Sigmoid colon (tissue), 7 donors: ENCODE data around the gene STK11IP. TPM values are rescaled to one million over a fixed set of nuclear protein-coding genes. Genes with fewer than 3 reads are reported as not detected.

Experiments used
- DNase-seq: peaks from one replicate; pipeline ENCODE4 v3.0.0-alpha.2; 2019
- H3K27ac ChIP-seq, 4 donors: fragments of 200-600 bp; sonication (generic); one replicate each; pipeline ENCODE4 v1.5.1; 2016 to 2019; ENCODE audit warnings: mild to moderate bottlenecking in 1 of 4
- H3K27me3 ChIP-seq, 3 donors: fragments of 200-600 bp; sonication (generic); one replicate each; pipeline ENCODE4 v1.5.1; 2019; ENCODE audit warnings: mild to moderate bottlenecking in 1 of 3
- H3K36me3 ChIP-seq, 4 donors: fragments of 200-600 bp; sonication (generic); one replicate each; pipeline ENCODE4 v1.5.1; 2016 to 2019
- H3K4me1 ChIP-seq, 4 donors: fragments of 200-600 bp; sonication (generic); one replicate each; pipeline ENCODE4 v1.5.1; 2017 to 2019
- H3K4me3 ChIP-seq, 4 donors: fragments of 200-600 bp; sonication (generic); one replicate each; pipeline ENCODE4 v1.5.1; 2017 to 2019; ENCODE audit warnings: mild to moderate bottlenecking in 2 of 4, moderate library complexity in 1 of 4
- H3K9me3 ChIP-seq, 4 donors: fragments of 200-600 bp in 3 of 4; sonication (generic) in 3 of 4; one replicate each; pipeline versions ENCODE4 v1.5.1 to v1.6.1; 2013 to 2019
- EP300 ChIP-seq, 4 donors: sonication (generic); formaldehyde crosslinking; IDR thresholded peaks; one replicate each; pipeline ENCODE4 v1.6.1; 2017; ENCODE audit warnings: antibody characterized with exemption in 4 of 4
- POLR2A ChIP-seq, 2 donors: fragments of 450-650 bp; IDR thresholded peaks; one replicate each; pipeline ENCODE4 v1.6.1; 2016; ENCODE audit warnings: antibody characterized with exemption in 2 of 2, mild to moderate bottlenecking in 2 of 2, moderate library complexity in 2 of 2
- POLR2AphosphoS5 ChIP-seq, 4 donors: sonication (generic); formaldehyde crosslinking; IDR thresholded peaks; one replicate each; pipeline ENCODE4 v1.6.1; 2017; ENCODE audit warnings: antibody characterized with exemption in 4 of 4
- WGBS, 2 donors: extraction: QIAGEN DNeasy Blood & Tissue Kit; methylation state at CpG; one replicate each; pipeline ENCODE4 v1.1.7; 2013; 5-methylcytosine and 5-hydroxymethylcytosine counted together
- intact Hi-C: fragments of 100-400 bp; cut with DNase I; formaldehyde crosslinking; loops from one replicate; pipeline ENCODE4 v1.15.1; 2023
- polyA plus RNA-seq, 3 donors: library from polyadenylated mRNA; stranded (reverse); fragments of 200-250 nt; gene quantifications; one replicate each; pipeline ENCODE4 v1.2.3, GENCODE V29; 2013
- total RNA-seq, 4 donors: library from RNA; depleted of rRNA; stranded (reverse); fragments of >200 nt; gene quantifications; one replicate each; pipeline ENCODE4 v1.1.0, GENCODE V29; 2016
- TF ChIP-seq, protein P1 (sequence below), 4 experiments: fragments of 450-650 bp in 3 of 4; fragments of 200-600 bp in 1 of 4; IDR thresholded peaks; one replicate each; pipeline ENCODE4 v1.5.1; 2016 to 2019; ENCODE audit warnings: antibody characterized with exemption in 4 of 4, mild to moderate bottlenecking in 3 of 4, moderate library complexity in 2 of 4
- donor health status: healthy with polysubstance abuse.
- donor health status: Bipolar disorder and iron deficiency.
- donor health status: healthy.

The STK11IP gene, protein sequence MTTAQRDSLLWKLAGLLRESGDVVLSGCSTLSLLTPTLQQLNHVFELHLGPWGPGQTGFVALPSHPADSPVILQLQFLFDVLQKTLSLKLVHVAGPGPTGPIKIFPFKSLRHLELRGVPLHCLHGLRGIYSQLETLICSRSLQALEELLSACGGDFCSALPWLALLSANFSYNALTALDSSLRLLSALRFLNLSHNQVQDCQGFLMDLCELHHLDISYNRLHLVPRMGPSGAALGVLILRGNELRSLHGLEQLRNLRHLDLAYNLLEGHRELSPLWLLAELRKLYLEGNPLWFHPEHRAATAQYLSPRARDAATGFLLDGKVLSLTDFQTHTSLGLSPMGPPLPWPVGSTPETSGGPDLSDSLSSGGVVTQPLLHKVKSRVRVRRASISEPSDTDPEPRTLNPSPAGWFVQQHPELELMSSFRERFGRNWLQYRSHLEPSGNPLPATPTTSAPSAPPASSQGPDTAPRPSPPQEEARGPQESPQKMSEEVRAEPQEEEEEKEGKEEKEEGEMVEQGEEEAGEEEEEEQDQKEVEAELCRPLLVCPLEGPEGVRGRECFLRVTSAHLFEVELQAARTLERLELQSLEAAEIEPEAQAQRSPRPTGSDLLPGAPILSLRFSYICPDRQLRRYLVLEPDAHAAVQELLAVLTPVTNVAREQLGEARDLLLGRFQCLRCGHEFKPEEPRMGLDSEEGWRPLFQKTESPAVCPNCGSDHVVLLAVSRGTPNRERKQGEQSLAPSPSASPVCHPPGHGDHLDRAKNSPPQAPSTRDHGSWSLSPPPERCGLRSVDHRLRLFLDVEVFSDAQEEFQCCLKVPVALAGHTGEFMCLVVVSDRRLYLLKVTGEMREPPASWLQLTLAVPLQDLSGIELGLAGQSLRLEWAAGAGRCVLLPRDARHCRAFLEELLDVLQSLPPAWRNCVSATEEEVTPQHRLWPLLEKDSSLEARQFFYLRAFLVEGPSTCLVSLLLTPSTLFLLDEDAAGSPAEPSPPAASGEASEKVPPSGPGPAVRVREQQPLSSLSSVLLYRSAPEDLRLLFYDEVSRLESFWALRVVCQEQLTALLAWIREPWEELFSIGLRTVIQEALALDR
- total RNA-seq (10 to 100 TPM in 2 of 4 donors, 1 to 10 TPM in 2; 8.4 to 13.0 (median 10.1) TPM), polyA plus RNA-seq (10 to 100 TPM in 2 of 3 donors, 1 to 10 TPM in 1; 6.9 to 36.7 (median 10.8) TPM)

DNA sequence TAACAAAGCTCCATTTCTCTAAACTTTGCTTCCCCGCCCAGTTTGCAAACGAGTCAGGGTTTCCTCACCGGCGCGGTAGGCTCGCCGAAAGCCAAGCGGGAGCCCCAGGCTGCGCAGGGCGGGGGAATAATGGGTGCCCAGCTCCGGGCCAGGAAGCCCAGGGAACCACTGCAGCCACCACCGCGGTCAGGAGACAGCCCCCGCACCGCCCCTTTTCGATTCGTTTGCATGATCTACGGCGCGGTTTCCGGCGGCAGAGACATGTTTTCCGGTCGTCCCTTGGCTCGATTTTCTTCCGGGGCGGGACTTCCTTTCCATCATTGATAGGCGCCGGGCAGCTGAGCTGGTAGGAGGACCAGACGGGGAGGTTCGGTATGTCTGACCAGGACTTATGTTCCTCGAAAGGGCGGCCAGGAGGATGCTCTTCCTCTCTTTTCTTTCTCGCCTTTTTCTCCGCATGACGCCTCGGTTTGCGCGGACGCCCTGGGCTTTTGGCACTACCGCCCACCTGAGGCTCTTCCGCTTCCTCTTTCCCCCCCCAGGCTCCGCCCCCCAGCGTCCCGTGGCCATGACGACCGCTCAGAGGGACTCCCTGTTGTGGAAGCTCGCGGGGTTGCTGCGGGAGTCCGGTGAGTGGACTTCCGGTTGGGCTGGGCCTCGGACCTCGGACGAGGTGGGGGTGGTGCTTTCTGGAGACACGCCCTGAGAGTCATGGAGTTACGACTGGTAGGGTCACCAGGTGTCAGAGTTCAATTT, at the start of gene STK11IP:
Gene STK11IP (plus strand): TSS at position 306 of the 756 bp plus-strand sequence. CDS start 263 bp downstream, at position 569.
- peak; percentile 99 for DNase-seq
- no peaks in the 10 kb centered on the region for H3K9me3 ChIP-seq
- H3K4me3 ChIP-seq: peak within 1 kb of the TSS; percentile 66 to 76 (median 72)
- intact Hi-C loops: loop anchor here (1.0 to 2.0 kb wide), 5 partner anchors 26 to 99 kb away; partner anchors contain the start of genes GMPPA, OBSL1 and TMEM198
- peak within 1 kb of the TSS; percentile 80 to 94 (median 92) for H3K27ac ChIP-seq
- TF ChIP-seq, protein P1, sequence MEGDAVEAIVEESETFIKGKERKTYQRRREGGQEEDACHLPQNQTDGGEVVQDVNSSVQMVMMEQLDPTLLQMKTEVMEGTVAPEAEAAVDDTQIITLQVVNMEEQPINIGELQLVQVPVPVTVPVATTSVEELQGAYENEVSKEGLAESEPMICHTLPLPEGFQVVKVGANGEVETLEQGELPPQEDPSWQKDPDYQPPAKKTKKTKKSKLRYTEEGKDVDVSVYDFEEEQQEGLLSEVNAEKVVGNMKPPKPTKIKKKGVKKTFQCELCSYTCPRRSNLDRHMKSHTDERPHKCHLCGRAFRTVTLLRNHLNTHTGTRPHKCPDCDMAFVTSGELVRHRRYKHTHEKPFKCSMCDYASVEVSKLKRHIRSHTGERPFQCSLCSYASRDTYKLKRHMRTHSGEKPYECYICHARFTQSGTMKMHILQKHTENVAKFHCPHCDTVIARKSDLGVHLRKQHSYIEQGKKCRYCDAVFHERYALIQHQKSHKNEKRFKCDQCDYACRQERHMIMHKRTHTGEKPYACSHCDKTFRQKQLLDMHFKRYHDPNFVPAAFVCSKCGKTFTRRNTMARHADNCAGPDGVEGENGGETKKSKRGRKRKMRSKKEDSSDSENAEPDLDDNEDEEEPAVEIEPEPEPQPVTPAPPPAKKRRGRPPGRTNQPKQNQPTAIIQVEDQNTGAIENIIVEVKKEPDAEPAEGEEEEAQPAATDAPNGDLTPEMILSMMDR (IDR thresholded peaks at IDR 0.05): no peak
- TF ChIP-seq POLR2A (IDR thresholded peaks at IDR 0.05) (peak; percentile 82), EP300 (IDR thresholded peaks at IDR 0.05) (peak in 2 of 4 donors; percentile 26 to 28), POLR2AphosphoS5 (IDR thresholded peaks at IDR 0.05) (peak; percentile 60 to 87 (median 82))
- H3K27me3 ChIP-seq: no peaks in the 10 kb centered on the region
- H3K4me1 ChIP-seq: peaks cover 0 to 20% (median 11%) of the 10 kb centered on the region in 4 donors
- H3K36me3 ChIP-seq: peaks cover 0 to 20% (median 12%) of the 10 kb centered on the region in 4 donors
- 0 to 1% methylated on average over 57 of the region's 57 CpGs for WGBS, 2 donors

DNA sequence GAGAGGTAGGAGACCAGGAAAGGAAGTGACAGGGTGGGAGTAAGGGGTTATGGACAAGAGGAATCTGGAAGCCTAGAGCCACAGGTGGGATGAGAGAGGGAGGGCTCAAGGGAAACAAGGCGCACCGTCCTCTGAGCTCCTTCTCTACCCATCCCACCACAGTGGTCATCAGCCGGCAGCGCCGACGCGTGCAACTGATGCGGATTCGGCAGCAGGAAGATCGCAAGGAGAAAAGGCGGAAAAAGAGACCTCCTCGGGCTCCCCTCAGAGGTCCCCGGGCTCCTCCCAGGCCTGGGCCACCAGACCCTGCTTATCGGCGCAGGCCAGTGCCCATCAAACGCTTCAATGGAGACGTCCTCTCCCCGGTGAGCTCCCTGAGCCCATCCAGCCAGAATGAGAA, 48.7 kb upstream of the STK11IP start:
- Histone ChIP-seq H3K27ac (no peak overlapping the region), H3K27me3 (peaks cover 0 to 13% (median 0%) of the 10 kb centered on the region in 3 donors), H3K9me3 (no peaks in the 10 kb centered on the region), H3K4me3 (no peak overlapping the region), H3K36me3 (no peaks in the 10 kb centered on the region), H3K4me1 (peaks cover 0 to 34% (median 29%) of the 10 kb centered on the region in 4 donors)
- 93 to 94% methylated on average over 18 of the region's 18 CpGs for WGBS, 2 donors
- DNase-seq: no peak
- intact Hi-C loops: loop anchor here (10.0 kb wide), 1 partner anchor 254 kb away; no protein-coding TSS in a partner anchor
- TF ChIP-seq POLR2AphosphoS5 (IDR thresholded peaks at IDR 0.05): no peak
- TF ChIP-seq, protein P1 (IDR thresholded peaks at IDR 0.05): no peak
- TF ChIP-seq EP300 (IDR thresholded peaks at IDR 0.05): no peak
- no peak for TF ChIP-seq POLR2A (IDR thresholded peaks at IDR 0.05)

DNA sequence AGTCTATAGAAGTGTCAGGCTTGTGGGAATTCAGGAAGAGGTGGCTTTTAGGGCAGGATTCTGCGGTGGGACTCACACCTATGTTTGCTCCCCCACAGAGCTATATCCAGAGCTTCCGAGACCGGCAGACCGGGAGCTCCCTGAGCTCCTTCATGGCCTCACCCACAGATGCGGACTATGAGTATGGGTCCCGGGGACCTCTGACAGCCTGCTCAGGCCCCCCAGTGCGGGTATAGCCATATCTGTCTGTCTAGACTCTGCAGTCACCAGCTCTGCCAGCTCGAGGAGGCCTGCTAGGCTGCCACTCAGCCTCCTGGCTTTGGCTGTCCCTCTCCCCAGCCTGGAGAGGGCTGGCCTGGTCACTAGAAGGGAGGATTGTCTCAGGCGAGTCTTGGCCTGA, 48.0 kb upstream of the STK11IP start:
- Histone ChIP-seq H3K36me3 (no peaks in the 10 kb centered on the region), H3K4me3 (no peak overlapping the region), H3K27me3 (peaks cover 0 to 13% (median 0%) of the 10 kb centered on the region in 3 donors), H3K9me3 (no peaks in the 10 kb centered on the region), H3K4me1 (peaks cover 0 to 28% (median 23%) of the 10 kb centered on the region in 4 donors), H3K27ac (no peak overlapping the region)
- TF ChIP-seq POLR2A (IDR thresholded peaks at IDR 0.05): no peak
- TF ChIP-seq, protein P1 (IDR thresholded peaks at IDR 0.05): no peak
- no peak for TF ChIP-seq POLR2AphosphoS5 (IDR thresholded peaks at IDR 0.05)
- no peak for TF ChIP-seq EP300 (IDR thresholded peaks at IDR 0.05)
- 86 to 87% methylated on average over 9 of the region's 9 CpGs for WGBS, 2 donors
- no peak for DNase-seq
- intact Hi-C loops: loop anchor here (10.0 kb wide), 1 partner anchor 255 kb away; no protein-coding TSS in a partner anchor
